ENCODE measurements around the gene PARN.
"Not testable (repeated sequence)": the region's sequence is repeated elsewhere in the genome, so short reads cannot be mapped to it uniquely, and the experiment has no call there.

PARN gene

DNA sequence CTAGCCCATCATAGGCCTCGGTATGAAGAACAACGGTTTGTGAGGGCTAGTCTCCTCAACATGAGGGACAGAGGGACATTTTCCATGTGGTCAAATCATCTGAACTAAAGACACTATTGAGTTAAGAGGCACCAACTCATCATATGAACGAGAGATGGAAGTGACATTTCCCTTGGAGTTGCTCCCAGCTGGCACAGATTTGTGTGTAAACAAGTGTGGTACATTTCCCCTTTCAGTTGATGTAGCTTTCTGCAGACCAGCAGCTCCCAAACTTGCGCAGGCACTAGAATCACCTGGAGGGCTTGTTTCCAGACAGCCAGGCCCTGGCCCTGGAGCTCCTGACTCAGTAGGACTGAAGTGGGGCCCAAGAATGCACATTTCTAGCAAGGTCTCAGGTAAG, 205.5 kb downstream of the PARN start:
- DNase-seq: no peak

DNA sequence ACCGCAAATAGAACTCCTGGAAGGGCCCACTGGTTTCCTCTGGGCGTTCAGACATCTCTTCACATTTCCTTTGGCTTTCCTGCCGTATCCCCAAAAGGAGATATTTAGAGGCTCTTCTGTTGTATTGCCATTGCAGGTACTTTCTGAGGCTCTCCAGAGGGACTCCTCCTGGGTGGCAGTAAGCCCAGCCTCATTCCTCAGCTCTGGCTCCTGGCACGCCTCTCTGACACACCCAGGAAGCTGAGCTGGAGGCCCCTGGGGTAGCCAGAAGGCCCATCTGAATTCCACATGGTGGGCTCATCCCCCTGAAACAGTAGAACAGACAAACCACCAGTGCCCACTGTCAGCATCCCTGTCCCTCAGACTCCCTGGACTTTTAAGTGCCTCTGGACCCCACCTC, 206.7 kb downstream of the PARN start:
- DNase-seq: no peak

DNA sequence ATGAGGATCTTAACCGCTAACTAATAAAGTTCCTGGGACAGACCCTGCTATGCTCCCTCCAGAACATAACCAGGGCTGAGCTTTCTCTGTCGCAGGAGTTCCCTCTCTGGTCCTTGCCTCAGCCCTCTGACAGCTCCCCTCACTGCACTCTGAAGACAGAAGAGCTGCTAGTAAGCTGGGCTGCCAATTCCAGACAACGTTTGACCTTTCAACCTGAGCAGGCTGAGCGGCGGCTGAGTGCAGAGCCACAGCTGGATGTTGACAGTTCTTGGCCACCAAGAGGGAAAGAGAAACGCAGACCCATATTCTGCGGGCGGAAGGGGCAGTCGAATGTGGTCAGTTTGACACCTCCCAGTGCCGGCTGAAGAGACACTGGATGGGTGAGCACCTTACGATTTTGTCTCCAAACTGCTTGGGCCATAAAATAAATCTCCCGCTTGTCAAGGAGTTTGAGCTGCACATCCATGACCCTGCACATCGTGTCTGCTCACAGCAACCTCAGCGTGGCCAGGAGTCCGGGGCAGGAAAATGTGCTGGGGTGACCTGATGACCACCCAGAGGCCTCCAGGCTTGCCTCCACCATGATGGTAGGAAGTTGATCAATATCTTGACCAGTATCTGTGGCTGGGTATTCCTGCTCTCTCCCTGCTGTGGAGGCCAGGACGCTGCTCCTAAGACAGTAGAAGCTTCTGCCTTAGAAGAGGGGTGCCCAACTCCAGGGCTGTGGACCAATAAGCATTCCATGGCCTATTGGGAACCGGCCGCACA, 209.2 kb downstream of the PARN start:
- DNase-seq: no peak

DNA sequence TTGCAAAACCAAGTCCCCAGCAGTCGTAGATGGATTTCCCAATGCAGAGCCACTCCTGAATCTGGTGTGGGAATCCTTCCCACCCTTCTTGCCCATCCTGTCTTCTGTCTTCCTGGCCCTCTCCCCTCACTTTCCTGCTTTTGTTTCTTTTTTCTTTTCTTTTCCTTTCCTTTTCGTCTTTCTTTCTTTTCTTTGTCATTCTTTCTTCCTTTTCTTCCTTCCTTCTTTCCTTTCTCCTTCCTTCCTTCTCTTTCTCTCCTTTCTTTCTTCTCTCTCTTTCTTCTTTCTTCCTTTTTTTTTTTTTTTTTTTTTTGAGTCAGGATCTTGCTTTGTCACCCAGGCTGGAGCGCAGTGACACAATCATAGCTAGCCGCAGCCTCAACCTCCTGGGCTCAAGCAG, 209.8 kb downstream of the PARN start:
- DNase-seq: not testable (repeated sequence)

DNA sequence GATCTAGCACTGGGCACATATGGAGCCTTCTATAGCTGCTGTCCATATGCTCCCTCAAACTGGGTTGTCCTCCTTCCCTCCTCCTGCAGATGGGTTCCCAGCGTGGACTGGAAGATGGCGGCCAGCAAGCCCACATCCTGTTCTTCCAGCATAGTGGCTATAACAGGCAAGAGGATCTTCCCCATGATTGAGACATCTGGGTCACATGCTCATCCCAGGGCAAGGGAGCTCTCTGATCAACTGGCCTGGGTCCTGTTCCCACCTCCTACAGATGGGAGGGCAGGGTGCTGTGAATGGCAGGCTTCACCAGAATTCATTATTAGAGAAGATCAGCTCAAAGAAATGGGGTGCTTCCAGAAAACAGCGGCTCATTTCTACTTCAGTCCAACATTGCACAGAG, 210.2 kb downstream of the PARN start:
- no peak for DNase-seq

DNA sequence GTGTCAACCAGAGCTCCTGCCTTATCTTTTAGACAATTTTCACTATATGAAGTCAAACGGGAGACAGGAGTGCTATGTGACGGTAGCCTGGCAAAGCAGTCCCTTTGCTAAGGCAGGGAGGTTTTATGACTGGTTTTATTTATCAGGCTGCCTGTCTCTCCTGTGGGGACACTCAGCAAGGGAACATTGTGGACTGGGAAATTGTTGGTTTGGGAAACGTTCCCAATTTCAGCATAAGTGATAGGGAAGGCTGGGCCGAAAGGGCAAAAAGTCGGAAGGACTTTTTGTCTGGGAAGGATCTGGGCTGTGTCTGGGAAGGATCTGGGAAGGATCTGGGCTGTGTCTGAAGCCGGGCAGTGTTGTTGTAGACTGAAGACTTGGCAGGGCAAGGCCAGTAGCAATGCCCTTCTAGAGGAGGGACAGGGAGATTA, 211.2 kb downstream of the PARN start:
- no peak for DNase-seq

DNA sequence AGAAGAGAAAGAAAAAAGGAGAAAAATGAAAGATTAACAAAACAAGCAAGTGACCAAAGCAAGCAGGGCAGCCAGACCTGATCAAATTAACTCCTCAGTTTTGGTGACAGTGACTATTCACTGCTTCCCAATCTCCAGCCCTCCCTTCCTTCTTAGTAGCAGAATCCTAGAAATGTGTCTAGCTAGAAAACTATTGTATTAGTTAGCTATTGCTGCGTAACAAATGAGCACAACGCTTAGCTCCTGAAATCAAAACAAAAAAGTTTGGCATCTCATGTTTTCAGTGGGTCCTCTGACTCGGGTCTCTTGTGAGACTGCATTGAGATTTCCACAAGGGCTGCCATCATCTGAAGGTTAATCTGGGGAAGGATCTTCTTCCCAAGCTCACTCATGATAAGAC, 213.9 kb downstream of the PARN start:
- DNase-seq: no peak

DNA sequence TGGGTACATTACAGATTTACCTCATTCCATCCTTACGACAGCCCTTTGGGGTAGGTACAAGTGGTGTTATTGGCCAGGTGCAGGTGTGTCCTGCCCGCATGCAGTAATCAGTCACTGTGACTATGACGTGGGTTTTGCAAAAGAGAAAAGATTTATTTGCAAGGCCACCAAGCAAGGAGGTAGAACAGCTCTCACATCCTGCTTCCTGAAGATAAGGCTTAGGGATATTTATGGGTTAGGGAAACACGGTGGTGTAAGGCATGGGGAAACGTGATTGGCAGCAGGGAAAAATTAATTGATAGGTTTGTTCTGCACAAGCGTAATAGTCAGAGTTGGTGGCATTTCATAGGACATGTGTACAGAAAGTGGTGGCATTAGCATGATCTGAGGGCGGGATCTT, 214.8 kb downstream of the PARN start:
- no peak for DNase-seq

DNA sequence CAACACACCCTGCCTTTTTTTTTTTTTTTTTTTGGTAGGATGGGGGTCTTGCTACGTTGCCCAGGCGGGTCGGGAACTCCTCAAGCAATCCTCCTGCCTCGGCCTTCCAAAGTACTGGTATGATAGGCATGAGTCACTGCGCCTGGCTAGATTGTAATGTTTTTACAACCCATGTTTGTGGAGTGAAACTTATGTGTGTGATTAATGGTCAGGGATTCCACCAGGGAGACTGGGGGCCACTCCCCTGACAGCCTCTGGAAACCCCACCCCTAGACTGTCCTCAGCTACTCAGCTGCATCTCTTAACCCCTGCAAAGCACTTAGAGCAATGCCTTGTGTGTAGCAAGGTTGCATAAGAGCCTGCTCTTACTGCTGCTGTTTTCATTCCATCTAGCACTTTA, 220.5 kb downstream of the PARN start:
- no peak for DNase-seq

DNA sequence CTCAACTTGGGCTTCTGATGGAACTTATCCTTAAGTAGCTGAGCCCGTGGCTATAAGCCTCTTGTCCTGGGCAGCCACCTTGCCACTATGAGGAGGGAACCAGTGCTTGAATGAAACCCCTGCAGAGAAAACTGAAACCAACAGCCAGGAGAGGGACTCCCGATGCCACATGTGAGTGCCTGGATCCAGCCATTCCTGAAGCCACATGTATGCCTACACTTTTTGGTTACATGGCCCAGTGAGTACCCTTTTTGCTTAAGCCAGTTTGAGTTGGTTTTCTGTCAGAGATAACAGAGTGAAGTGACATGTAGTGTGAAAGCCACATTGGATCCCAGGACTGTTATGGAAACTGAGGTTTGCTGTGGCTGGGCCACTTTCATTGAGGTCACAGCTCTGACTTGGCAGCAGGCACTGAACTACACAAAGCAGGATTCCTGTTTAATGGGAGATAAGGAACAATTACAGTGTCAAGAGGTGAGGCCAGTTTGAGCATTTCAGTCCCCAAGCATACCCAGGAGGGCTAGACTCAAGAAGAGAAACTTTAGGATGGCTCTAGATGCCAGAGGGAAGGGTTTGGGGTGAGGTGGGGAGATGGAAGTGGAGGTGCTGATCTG, 222.2 kb downstream of the PARN start:
- DNase-seq: no peak

DNA sequence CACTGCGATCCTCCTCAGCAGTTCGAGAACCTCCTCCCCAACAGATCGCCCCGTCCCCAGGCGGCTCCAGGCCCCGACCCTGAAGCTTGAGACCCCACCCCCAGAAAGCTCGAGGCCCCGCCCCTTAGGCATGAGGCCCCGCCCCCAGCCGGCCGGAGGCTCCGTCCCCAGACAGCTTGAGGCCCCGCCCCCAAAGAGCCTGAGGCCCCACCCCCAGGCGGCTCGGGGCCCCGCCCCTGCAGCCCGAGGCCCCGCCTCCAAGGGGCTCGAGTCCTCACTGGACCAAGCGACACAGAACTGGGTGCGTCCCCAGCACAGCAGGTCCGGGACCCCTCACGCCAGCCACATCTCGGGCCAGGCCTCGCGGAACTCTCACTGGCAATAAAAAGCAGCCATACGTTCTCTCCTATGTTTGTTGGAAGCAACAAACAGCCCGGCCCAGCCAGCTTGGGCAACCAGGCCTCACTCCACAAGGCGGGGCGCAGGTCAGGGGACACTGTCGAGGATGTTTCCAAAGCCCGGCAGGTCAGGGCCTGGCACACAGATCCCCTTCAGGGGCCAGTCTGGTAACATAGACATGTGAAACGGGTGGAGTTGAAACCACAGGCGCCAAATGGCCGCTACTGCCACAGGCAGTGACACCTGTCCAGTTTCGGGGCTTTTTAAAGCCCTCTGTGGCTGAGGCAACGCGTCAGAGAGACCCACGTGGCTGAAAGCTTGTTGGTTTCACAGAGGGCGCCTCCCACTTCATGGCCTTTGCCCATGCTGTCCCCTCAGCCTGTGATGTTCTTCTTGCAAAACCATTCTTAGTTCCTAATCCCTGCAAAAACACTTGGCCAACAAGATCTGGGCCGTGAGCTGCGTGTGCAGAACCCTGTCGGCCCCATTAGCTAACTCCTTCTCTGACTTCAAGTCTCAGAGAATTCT, 224.2 kb downstream of the PARN start:
- DNase-seq: peak; percentile 21

DNA sequence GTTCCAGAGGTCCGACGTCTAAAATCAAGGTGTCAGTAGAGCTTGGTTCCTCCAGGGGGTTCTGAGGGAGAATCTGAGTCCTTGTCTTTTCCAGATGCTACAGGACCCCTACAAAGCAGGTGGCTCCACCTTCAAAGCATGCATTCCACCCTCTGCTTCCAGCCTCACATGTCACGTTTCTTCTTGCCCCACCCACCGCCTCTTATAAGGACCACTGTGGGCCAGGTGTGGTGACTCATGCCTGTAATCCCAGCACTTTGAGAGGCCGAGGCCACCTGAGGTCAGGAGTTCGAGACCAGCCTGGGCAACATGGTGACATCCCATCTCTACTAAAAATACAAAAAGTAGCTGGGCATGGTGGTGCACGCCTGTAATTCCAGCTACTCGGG, 227.1 kb downstream of the PARN start:
- DNase-seq: not testable (repeated sequence)

DNA sequence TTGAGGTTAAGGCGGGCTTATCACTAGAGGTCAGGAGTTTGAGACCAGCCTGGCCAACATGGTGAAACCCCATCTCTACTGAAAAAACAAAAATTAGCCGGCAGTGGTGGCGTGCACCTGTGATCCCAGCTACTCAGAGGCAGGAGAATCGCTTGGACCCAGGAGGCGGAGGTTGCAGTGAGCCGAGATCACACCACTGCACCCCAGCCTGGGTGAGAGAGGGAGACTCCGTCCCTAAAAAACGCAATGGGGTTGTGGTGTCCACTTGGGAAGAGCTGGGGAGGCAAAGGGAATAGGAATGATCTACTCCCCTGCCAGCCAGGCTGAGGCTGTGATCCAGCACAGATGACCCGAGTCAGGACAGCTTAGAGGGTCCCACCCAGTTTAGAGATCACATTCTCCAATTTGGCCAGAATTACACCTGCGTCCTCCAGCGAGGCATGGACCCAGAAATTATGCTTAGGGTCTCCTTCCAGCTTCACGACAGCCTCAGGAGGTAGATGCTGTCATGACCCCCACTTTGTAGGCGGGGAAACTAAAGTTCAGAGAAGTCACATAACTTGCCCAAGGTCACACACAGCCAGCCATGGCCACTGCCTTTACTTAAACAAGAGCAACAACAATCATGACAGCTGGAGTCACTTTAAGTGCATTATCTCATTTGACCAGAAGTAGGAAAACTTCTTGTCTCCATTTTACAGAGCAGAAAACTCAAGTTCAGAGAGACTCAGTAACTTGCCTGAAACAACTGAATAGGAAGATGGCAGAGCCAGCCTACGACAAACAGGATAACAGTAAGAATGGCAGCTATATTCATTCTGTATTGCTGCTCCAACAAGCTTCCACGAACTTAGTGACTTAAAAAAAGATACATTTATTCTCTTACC, 227.7 kb downstream of the PARN start:
- DNase-seq: not testable (repeated sequence)

DNA sequence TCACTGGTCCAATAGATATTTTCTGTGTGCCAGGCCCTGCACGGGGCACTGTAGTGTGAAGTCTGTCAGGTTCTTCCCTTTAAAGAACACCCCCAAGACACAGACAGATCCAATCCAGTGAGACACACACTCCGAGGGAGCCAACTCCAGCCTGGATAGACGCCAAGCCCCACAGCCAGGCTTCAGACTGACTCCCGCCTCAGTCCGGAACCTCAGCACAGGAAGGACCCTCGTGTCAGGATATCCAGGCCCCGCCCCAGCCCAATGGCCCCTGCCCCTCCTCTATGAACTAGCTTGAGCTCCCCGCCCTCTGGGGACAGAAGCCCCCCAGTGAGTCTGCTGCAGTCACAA, 228.4 kb downstream of the PARN start:
- not testable (repeated sequence) for DNase-seq

DNA sequence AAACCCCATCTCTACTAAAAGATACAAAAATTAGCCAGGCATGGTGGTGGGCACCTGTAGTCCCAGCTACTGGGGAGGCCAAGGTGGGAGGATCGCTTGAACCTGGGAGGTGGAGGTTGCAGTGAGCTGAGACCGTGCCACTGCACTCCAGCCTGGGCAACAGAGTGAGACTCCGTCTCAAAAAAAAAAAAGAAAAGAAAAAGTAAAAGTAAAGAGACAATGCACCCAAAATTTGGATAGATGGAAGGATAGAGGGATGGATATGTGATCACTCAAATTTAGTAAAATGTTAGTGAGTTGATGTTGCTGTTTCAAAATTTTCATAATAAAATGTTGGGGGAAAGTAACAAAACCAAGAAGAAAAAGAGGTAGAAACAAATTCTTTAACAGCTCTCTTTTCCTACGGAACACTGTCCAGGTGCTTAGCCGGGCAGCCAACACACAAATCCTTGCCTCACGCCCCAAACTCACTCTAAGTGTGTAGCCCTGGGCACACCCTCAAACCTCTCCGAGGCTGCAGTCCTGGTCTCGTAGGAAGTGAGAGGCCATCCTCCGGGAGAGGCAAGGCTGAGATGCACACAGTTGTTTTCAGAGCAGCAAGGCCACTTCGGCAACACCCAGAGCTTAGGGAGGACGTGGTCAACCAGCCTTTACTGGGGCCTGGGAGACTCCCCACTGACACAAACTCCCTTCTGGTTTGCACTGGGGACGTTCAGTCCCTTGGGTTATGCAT, 228.9 kb downstream of the PARN start:
- not testable (repeated sequence) for DNase-seq

DNA sequence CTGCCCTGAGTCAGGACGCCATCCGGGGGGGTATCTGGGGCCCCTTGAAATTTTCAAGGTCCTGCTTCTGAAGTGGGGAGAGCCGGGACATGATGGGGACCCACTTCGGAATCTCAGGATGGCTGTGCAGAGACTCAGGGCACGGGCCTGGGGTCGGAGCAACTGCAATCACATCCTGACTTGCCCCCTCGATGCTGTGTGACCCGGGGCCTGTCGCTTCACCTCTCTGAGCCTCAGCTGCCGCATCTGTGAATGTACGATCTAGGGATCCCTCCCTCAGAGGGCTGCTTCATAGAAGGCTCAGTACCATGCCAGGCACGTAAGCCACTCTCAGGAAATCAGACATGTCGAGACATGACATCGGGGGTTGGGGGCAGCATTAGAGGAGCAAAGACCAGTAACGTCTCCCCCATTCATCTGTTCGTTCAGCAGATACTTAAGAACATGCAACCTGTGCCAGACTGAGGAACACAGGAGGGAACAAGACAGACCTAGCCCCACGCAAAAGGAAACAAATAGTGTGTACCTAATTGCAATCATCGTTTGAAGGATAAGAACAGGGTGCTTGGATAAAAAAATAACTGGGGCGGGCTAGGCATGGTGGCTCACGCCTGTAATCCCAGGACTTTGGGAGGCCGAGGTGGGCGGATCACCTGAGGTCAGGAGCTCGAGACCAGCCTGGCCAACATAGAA, 229.6 kb downstream of the PARN start:
- no peak for DNase-seq

DNA sequence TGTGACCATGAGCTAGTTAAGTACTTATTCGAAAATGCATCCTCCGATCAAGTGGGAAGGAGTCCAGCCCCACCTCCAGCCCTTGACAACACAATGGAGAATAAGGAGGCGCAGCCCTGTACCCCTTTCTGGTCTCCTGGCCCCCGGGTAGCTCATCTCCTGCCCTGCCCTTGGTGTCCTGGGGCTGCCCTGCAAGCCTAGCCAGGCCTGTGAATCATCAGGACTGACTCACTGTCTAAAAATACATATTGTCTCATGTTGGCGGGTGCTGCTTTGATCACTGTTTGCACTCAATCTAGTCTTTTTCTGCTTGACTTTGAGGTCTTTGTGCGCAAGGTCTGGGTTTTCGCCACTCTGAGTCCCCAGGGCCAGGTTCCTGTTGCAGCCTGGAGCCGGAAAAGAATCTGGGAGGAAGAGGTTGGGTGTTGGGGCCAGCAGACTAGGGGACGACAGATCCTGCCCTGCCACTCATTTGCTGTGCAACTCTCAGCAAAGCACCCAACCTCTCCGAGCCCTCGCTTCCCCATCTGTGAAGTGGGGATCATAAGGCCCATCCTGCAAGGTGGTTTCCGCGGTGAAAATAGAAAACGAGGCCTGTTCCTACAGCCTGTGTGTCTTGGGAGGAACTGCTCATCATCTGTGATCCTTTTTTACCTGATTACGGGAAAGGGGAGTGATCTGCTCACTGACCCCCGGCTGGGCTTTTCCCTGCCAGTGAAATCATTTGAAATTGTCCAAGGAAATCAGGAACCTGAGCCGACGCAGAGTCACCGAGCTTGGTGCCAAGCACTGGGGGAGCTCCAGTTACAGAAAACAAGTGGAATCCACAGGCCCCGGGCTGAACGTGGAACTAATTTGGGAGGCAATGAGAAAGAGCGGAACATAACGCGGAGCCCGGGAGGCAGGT, 230.4 kb downstream of the PARN start:
- no peak for DNase-seq

DNA sequence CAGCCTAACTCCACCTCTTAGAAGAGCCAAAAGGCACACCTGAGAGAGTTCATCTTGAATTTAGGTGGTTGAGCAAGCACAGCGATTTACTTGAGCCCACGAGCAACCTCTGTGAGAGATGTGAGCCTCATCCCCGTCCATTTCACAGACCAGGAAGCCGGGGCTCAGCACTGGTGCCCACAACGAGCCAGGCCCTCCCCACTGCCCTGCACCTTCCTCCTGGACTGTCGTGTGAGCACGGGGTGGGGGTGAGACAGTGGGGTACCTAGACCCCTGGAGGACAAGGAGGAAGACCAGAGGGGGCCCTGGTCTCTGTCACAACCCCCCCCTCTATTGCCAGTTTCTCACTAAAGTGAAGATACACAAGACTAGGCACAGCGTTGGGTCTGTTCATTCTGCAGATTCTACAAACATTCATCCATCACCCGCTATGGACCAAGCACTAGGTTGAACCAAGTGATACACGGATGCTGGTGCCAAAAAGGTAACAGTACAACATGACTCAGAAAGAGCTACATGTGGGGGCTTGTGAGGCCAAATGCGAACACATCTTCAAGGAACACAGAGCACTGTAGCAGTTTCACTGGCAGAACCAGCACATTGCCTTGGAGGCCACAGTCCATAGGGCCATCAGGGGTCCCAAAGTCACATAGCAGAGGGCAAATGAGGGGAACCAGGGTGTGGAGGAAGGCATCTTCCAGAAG, 231.9 kb downstream of the PARN start:
- DNase-seq: no peak

DNA sequence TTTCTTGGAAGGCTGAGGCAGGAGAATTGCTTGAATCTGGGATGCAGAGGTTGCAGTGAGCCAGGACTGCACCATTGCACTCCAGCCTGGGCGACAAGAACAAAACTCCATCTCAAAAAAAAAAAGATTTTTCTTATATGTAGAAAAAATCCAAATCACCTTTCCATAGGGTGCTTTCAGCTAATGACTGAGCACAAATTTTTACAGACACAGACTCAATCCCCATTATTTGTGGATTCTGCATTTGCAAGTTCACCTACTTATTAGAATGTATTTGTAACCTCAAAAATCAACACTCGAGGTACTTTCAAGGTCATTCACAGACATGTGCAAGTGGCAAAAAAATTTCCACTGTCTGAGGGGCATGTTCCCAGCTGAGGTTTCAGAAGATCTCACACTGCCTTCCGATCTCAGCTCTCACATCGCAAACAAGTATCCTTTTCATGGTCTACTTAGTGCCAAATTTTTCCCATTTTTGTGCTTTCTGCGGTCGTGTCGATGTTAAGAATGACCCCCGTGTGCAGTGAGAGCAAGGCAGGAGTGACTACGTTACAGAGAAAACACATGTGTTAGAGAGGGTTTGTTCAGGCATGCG, 234.3 kb downstream of the PARN start:
- not testable (repeated sequence) for DNase-seq
